HepG2 (cell line): ENCODE data around the gene ADGRG6. TPM values are rescaled to one million over a fixed set of nuclear protein-coding genes. Genes with fewer than 3 reads are reported as not detected.
A peak's percentile ranks its signal among the peaks of the same experiment; 100 is the strongest.

Source experiments
- ATAC-seq: fragments of 200-7000 bp; cut with Tn5 transposase; 3 replicates; pipeline ENCODE4 v1.9.1; 2020; ENCODE audit warnings: mild to moderate bottlenecking, moderate library complexity
- BruUV-seq: library from RNA; stranded (reverse); fragments of 400-500 nt; replicated peaks from 2 replicates; lab custom pipeline; 2021; lab: Mats Ljungman, UMichigan
- CTCF ChIA-PET: fragments of 300-600 bp; formaldehyde crosslinking; extraction: SDS; loops from one replicate; lab custom pipeline; 2021; ENCODE audit warnings: low total read pairs, inconsistent platforms, low intra/inter-chr PET ratio; lab: Yijun Ruan, JAX
- POLR2A ChIA-PET: fragments of 350-600 bp; sonication (Branson Sonifier 250); formaldehyde crosslinking; loops from one replicate; lab custom pipeline; 2020; ENCODE audit warnings: antibody characterized with exemption, inconsistent platforms; lab: Yijun Ruan, JAX
- DNase-seq: peaks from one replicate; pipeline ENCODE4 v3.0.0-alpha.2; 2015; ENCODE audit warnings: low spot score
- FAIRE-seq: peaks from 3 replicates; lab custom pipeline; 2011; peaks lifted over from hg19 to GRCh38; lab: Jason Lieb, UNC
- H2AFZ ChIP-seq: one replicate; pipeline ENCODE4 v1.6.1; 2011; ENCODE audit warnings: low read length, inconsistent platforms
- H3K27ac ChIP-seq: fragments of 300-600 bp; 3 replicates; pipeline ENCODE4 v1.8.0; 2011; ENCODE audit warnings: mixed run types, mild to moderate bottlenecking, mixed read lengths, low read length, inconsistent platforms; ENCODE audit not compliant: insufficient read depth; ENCODE audit errors: extremely low read length
- H3K27me3 ChIP-seq, 2 experiments: fragments of 200-600 bp in 1 of 2; 2 replicates in 1 of 2; 3 replicates in 1 of 2; pipeline versions ENCODE4 v1.6.0 to v1.8.0; 2011; ENCODE audit warnings: low read length in 2 of 2, mild to moderate bottlenecking in 2 of 2, moderate library complexity in 2 of 2, inconsistent platforms in 1 of 2; ENCODE audit not compliant: insufficient read depth in 2 of 2, control insufficient read depth in 1 of 2
- H3K36me3 ChIP-seq, 2 experiments: fragments of 200-600 bp in 1 of 2; replicated peaks in 1 of 2; 2 replicates in 1 of 2; 3 replicates in 1 of 2; pipeline versions ENCODE4 v1.5.1 to v1.8.0; 2011; ENCODE audit warnings: low read length in 2 of 2, inconsistent platforms in 1 of 2; ENCODE audit not compliant: insufficient read depth in 2 of 2, control insufficient read depth in 1 of 2
- H3K4me1 ChIP-seq: 2 replicates; pipeline ENCODE4 v1.5.1; 2012; ENCODE audit warnings: low read length, inconsistent platforms; ENCODE audit not compliant: insufficient read depth
- H3K4me2 ChIP-seq: 2 replicates; pipeline ENCODE4 v1.6.0; 2011; ENCODE audit warnings: low read depth, low read length, inconsistent platforms
- H3K4me3 ChIP-seq, 3 experiments: fragments of 200-600 bp in 1 of 3; sonication (generic), shearing (Covaris generic) in 1 of 3; replicated peaks in 1 of 3; 2 replicates each; pipeline ENCODE4 v1.5.1; 2011 to 2016; ENCODE audit warnings: low read length in 3 of 3, inconsistent platforms in 2 of 3, low read depth in 2 of 3, mild to moderate bottlenecking in 2 of 3, control low read depth in 1 of 3, mixed read lengths in 1 of 3; ENCODE audit not compliant: insufficient read depth in 1 of 3
- H3K79me2 ChIP-seq: one replicate; pipeline ENCODE4 v1.6.1; 2011; ENCODE audit warnings: low read length, inconsistent platforms; ENCODE audit not compliant: insufficient read depth
- H3K9ac ChIP-seq: 2 replicates; pipeline ENCODE4 v1.6.0; 2011; ENCODE audit warnings: mild to moderate bottlenecking, low read depth, low read length, inconsistent platforms; ENCODE audit not compliant: insufficient read depth
- H3K9me3 ChIP-seq: 2 replicates; pipeline ENCODE4 v1.5.1; 2012; ENCODE audit warnings: mild to moderate bottlenecking, low read length
- H4K20me1 ChIP-seq: 2 replicates; pipeline ENCODE4 v1.6.0; 2011; ENCODE audit warnings: inconsistent platforms, mild to moderate bottlenecking, low read length, moderate library complexity; ENCODE audit not compliant: insufficient read depth
- FOXA3 ChIP-seq: IDR thresholded peaks from 2 replicates; pipeline ENCODE4 v1.6.1; 2016; ENCODE audit warnings: missing genetic modification reagents, missing compliant biosample characterization
- MAFK ChIP-seq, 2 experiments: IDR thresholded peaks in 1 of 2; conservative IDR thresholded peaks in 1 of 2; 2 replicates each; pipeline ENCODE4 v1.6.1; 2011; ENCODE audit warnings: improper control_type of control experiment in 2 of 2, low read length in 2 of 2
- POLR2G ChIP-seq: fragments of 200-400 bp; formaldehyde crosslinking; IDR thresholded peaks from 2 replicates; pipeline ENCODE4 v1.6.1; 2018; ENCODE audit warnings: mild to moderate bottlenecking, low read depth, low read length, moderate library complexity
- RBM22 ChIP-seq: fragments of 200-400 bp; formaldehyde crosslinking; optimal IDR thresholded peaks from 2 replicates; pipeline ENCODE3; 2017; ENCODE audit warnings: mild to moderate bottlenecking, low read length, moderate library complexity
- SNAI1 ChIP-seq: sonication (generic); formaldehyde crosslinking; IDR thresholded peaks from 2 replicates; pipeline ENCODE4 v1.5.0; 2020; ENCODE audit warnings: mild to moderate bottlenecking, missing genetic modification reagents, borderline replicate concordance
- WGBS: methylation state at CpG from one replicate; pipeline ENCODE4 v1.1.6; 2017; ENCODE audit warnings: low lambda C conversion rate; 5-methylcytosine and 5-hydroxymethylcytosine counted together
- in situ Hi-C: cut with HindIII; loops from 2 replicates; pipeline ENCODE4 v1.10.0; 2017; ENCODE audit warnings: low pct_unique_long_range_greater_than_20kb; ENCODE audit not compliant: extremely low pct_ligation_motif_present
- intact Hi-C: fragments of 100-400 bp; cut with micrococcal nuclease; formaldehyde crosslinking; loops from one replicate; pipeline ENCODE4 v1.10.0; 2022; ENCODE audit not compliant: unreplicated experiment
- polyA plus RNA-seq, 8 experiments: library from polyadenylated mRNA; depleted of rRNA in 3 of 8; stranded (reverse) in 7 of 8; unstranded in 1 of 8; fragments of >200 nt; fragmentation: Illumina TruSeq in 4 of 8; extraction: Trizol in 4 of 8; gene quantifications; 2 replicates each; pipeline versions ENCODE4 v1.2.1 to v1.2.3, GENCODE V29; 2011 to 2016; ENCODE audit warnings: low read depth in 4 of 8, missing spikeins in 1 of 8, mixed read lengths in 1 of 8; ENCODE audit not compliant: insufficient read depth in 1 of 8
- total RNA-seq, 5 experiments: library from RNA; depleted of rRNA; stranded (reverse); fragments of >200 nt; fragmentation: Illumina TruSeq; extraction: Trizol; gene quantifications; 2 replicates each; pipeline ENCODE4 v1.2.3, GENCODE V29; 2016; ENCODE audit warnings: low read depth in 1 of 5

Gene ADGRG6
- total and polyA plus RNA-seq, 2 of the 13 experiments (the other 11 are each of a cell fraction or from before 2014, with no cell fraction given), result 129 to 249 TPM

DNA sequence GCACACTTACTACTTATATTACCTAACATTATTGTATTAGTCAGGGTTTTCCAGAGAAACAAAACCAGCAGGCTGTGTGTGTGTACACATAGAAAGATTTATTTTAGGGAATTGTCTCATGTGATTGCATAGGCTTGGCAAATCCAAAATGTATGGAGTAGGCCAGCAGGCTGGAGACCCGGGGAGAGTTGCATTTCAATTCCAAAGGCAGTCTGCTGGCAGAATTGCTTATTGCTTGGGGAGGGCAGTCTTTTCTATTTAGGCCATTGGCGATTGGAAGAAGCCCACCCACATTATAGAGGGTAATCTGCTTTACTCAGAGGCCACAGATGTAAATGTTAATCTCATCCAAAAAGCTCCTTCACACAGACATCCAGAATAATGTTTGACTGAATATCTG is 157.0 kb downstream of the ADGRG6 start:
- BruUV-seq, result no TSS peak
- Histone ChIP-seq H3K9ac (no peak overlapping the region), H3K4me1 (peaks cover 8% of the 10 kb centered on the region), H4K20me1 (no peaks in the 10 kb centered on the region), H3K36me3 (no peaks in the 10 kb centered on the region), H3K27ac (no peak overlapping the region), H2AFZ (no peak overlapping the region), H3K4me3 (no peak overlapping the region), H3K4me2 (no peak overlapping the region), H3K9me3 (peaks cover 19% of the 10 kb centered on the region), H3K27me3 (no peaks in the 10 kb centered on the region), H3K79me2 (no peaks in the 10 kb centered on the region)
- peak; percentile 51 for TF ChIP-seq POLR2G
- no peak for TF ChIP-seq SNAI1 (CRISPR knock-in tag)
- peak; percentile 70 for TF ChIP-seq RBM22
- intact Hi-C loops, result no loop called here
- ChIA-PET CTCF (no interaction called here), POLR2A (no interaction called here)
- in situ Hi-C loops, result no loop called here
- ATAC-seq (no peak), FAIRE-seq (no peak), DNase-seq (no peak)
- 59% methylated on average over 2 of the region's 2 CpGs for WGBS

DNA sequence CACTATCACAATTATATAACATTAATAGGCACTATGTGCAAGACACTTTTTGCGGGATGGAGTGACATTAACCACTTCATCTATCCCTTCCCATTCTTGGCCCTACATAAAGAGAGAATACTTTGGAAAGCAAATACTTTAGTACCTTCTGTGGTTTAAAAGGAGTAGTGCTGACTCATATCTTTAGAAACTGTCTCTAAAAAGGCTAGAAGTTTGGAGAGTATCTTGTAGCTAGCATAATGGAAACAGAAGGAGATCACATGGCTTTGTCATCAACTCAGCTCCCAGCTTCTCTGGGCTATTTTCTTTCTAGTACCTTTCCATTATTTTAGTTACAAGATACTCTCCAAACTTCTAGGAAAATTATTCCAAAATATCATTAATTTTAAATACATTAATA is 157.5 kb downstream of the ADGRG6 start:
- peaks cover 8% of the 10 kb centered on the region for H3K4me1 ChIP-seq
- TF ChIP-seq POLR2G, result 0 out of 2 replicates have a peak, but pooled peaks have one; percentile 32
- TF ChIP-seq FOXA3 (CRISPR knock-in tag), result no peak
- TF ChIP-seq MAFK (conservative IDR thresholded peaks at IDR 0.05 in 1 of 2, IDR thresholded peaks at IDR 0.05 in 1 of 2; ENCODE audit: low read length in 2 of 2), result peak in 1 of 2 experiments; percentile 43; a peak in 2 of 4 replicates
- TF ChIP-seq, all 625 proteins: peak for 2
- H2AFZ ChIP-seq, result no peak overlapping the region
- DNase-seq (no peak), ATAC-seq (no peak), FAIRE-seq (no peak)
- no peaks in the 10 kb centered on the region for H4K20me1 ChIP-seq
- in situ Hi-C loops (no loop called here), intact Hi-C loops (no loop called here)
- no peak overlapping the region for H3K27ac ChIP-seq
- H3K4me3 ChIP-seq, result no peak overlapping the region
- H3K4me2 ChIP-seq, result no peak overlapping the region
- BruUV-seq, result no TSS peak
- peaks cover 19% of the 10 kb centered on the region for H3K9me3 ChIP-seq
- no peaks in the 10 kb centered on the region for H3K79me2 ChIP-seq
- POLR2A ChIA-PET, result no interaction called here
- CTCF ChIA-PET, result no interaction called here
- H3K27me3 ChIP-seq, result no peaks in the 10 kb centered on the region
- H3K36me3 ChIP-seq, result no peaks in the 10 kb centered on the region
- H3K9ac ChIP-seq, result no peak overlapping the region
- WGBS, result 95% methylated on average over 1 of the region's 1 CpG
